CD4-positive, CD25-positive, alpha-beta regulatory T cell (primary cell): Measurements from ENCODE around the gene PCNT. TPM values are rescaled to one million over a fixed set of nuclear protein-coding genes. Genes with fewer than 3 reads are reported as not detected.
A peak's percentile ranks its signal among the peaks of the same experiment; 100 is the strongest.
"Not testable (repeated sequence)": the region's sequence is repeated elsewhere in the genome, so short reads cannot be mapped to it uniquely, and the experiment has no call there.

Experiments
- ATAC-seq, 2 donors: fragments of 150-1000 bp; cut with Tn5 transposase; one replicate each; pipeline ENCODE4 v1.10.0; 2021; ENCODE audit warnings: low read depth in 2 of 2, moderate number of reproducible peaks in 2 of 2, moderate library complexity in 1 of 2
- DNase-seq, 3 donors: peaks; one replicate each; pipeline versions ENCODE4 v3.0.0 to v3.0.0-alpha.2; 2012 to 2022; ENCODE audit warnings: mixed read lengths in 1 of 3
- H3K27ac ChIP-seq: one replicate; pipeline ENCODE4 v1.7.0; 2013; ENCODE audit warnings: mild to moderate bottlenecking, low read length; ENCODE audit not compliant: insufficient read depth, poor library complexity, severe bottlenecking
- H3K27me3 ChIP-seq: one replicate; pipeline ENCODE4 v1.7.0; 2013; ENCODE audit warnings: low read length; ENCODE audit not compliant: control insufficient read depth, insufficient read depth
- H3K36me3 ChIP-seq: one replicate; pipeline ENCODE4 v1.7.0; 2013; ENCODE audit warnings: mild to moderate bottlenecking, low read length, moderate library complexity; ENCODE audit not compliant: control insufficient read depth, insufficient read depth
- H3K4me1 ChIP-seq: 2 replicates; pipeline ENCODE4 v1.7.0; 2013; ENCODE audit warnings: mild to moderate bottlenecking, low read length; ENCODE audit not compliant: insufficient read depth, control insufficient read depth, poor library complexity, severe bottlenecking
- H3K4me3 ChIP-seq: one replicate; pipeline ENCODE4 v1.7.0; 2013; ENCODE audit warnings: low read depth, mild to moderate bottlenecking, low read length, moderate library complexity
- H3K9me3 ChIP-seq, 2 experiments: 1 replicate in 1 of 2; 2 replicates in 1 of 2; pipeline ENCODE4 v1.7.0; 2013; ENCODE audit warnings: low read length in 2 of 2, mild to moderate bottlenecking in 1 of 2, moderate library complexity in 1 of 2; ENCODE audit not compliant: control insufficient read depth in 2 of 2
- H3K27ac Mint-ChIP-seq, 3 donors: one replicate each; pipeline ENCODE4 v1.8.0; 2020 to 2022; ENCODE audit warnings: mild to moderate bottlenecking in 3 of 3, mixed read lengths in 3 of 3, moderate library complexity in 2 of 3
- H3K27me3 Mint-ChIP-seq: one replicate; pipeline ENCODE4 v1.8.0; 2022; ENCODE audit warnings: mild to moderate bottlenecking, mixed read lengths
- H3K36me3 Mint-ChIP-seq: one replicate; pipeline ENCODE4 v1.8.0; 2020; ENCODE audit warnings: mixed read lengths
- H3K4me1 Mint-ChIP-seq, 4 donors: one replicate each; pipeline ENCODE4 v1.8.0; 2020 to 2022; ENCODE audit warnings: mixed read lengths in 4 of 4, mild to moderate bottlenecking in 1 of 4
- H3K4me3 Mint-ChIP-seq, 4 donors: one replicate each; pipeline ENCODE4 v1.8.0; 2020 to 2022; ENCODE audit warnings: mild to moderate bottlenecking in 4 of 4, mixed read lengths in 4 of 4, moderate library complexity in 3 of 4
- H3K9me3 Mint-ChIP-seq, 7 donors: one replicate each; pipeline ENCODE4 v1.8.0; 2020 to 2022; ENCODE audit warnings: mixed read lengths in 7 of 7, mild to moderate bottlenecking in 3 of 7, moderate library complexity in 2 of 7
- polyA plus RNA-seq, 4 donors: library from polyadenylated mRNA; unstranded; fragments of 300-500 nt; fragmentation: Illumina TruSeq; gene quantifications; one replicate each; pipeline ENCODE4 v1.2.3, GENCODE V29; 2021
- total RNA-seq: library from RNA; stranded (reverse); gene quantifications from one replicate; pipeline ENCODE4 v1.2.3, GENCODE V29; 2022

Gene PCNT
- total and polyA plus RNA-seq, 5 donors from 2014 or later: 5.3 to 64.5 (median 10.5) TPM

DNA sequence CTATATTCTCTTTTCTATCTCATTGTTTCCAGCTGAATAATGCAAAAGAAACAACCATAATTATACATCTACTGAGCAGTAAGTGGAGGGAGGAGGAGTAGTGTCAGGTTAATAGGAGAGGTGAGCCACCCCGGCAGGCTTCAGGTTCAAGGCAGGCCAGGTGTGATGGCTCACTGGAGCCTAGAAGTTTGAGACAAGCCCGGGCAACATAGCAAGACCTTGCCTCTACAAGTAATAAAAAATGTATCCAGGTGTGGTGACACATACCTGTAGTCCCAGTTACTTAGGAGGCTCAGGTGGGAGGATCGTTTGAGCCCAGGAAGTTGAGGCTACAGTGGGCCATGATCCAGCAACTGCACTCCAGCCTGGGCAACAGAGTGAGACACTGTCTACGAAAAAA lies 132.8 kb downstream of the PCNT start:
- no peaks in the 10 kb centered on the region for H3K27me3 Mint-ChIP-seq
- H3K4me3 Mint-ChIP-seq: peak overlapping the region; percentile 85 to 97 (median 94)
- H3K9me3 ChIP-seq: no peaks in the 10 kb centered on the region
- no peaks in the 10 kb centered on the region for H3K9me3 Mint-ChIP-seq
- DNase-seq: no peak
- H3K4me1 Mint-ChIP-seq: peaks cover 17 to 61% (median 43%) of the 10 kb centered on the region in 4 donors
- H3K27me3 ChIP-seq: no peaks in the 10 kb centered on the region
- peaks cover 35% of the 10 kb centered on the region for H3K4me1 ChIP-seq
- peak overlapping the region; percentile 38 to 93 (median 69) for H3K27ac Mint-ChIP-seq
- H3K36me3 Mint-ChIP-seq: no peaks in the 10 kb centered on the region
- H3K27ac ChIP-seq: peak overlapping the region; percentile 30
- no peak overlapping the region for H3K4me3 ChIP-seq
- peaks cover 10% of the 10 kb centered on the region for H3K36me3 ChIP-seq
- ATAC-seq: no peak

GRCh38 chr21:46457801-46458314 lies 133.9 kb downstream of the PCNT start:
- ATAC-seq (no peak), DNase-seq (peak in 2 of 3 donors; percentile 15 to 54)
- peak overlapping the region; percentile 85 to 97 (median 94) for H3K4me3 Mint-ChIP-seq
- peak overlapping the region; percentile 91 to 93 (median 92) for H3K27ac Mint-ChIP-seq
- Histone ChIP-seq H3K9me3 (no peaks in the 10 kb centered on the region), H3K4me3 (peak overlapping the region; percentile 72), H3K27me3 (no peaks in the 10 kb centered on the region), H3K36me3 (peaks cover 15% of the 10 kb centered on the region), H3K4me1 (peaks cover 35% of the 10 kb centered on the region), H3K27ac (peak overlapping the region; percentile 85)
- no peaks in the 10 kb centered on the region for H3K36me3 Mint-ChIP-seq
- peaks cover 17 to 65% (median 47%) of the 10 kb centered on the region in 4 donors for H3K4me1 Mint-ChIP-seq
- H3K9me3 Mint-ChIP-seq: no peaks in the 10 kb centered on the region
- H3K27me3 Mint-ChIP-seq: no peaks in the 10 kb centered on the region

DNA sequence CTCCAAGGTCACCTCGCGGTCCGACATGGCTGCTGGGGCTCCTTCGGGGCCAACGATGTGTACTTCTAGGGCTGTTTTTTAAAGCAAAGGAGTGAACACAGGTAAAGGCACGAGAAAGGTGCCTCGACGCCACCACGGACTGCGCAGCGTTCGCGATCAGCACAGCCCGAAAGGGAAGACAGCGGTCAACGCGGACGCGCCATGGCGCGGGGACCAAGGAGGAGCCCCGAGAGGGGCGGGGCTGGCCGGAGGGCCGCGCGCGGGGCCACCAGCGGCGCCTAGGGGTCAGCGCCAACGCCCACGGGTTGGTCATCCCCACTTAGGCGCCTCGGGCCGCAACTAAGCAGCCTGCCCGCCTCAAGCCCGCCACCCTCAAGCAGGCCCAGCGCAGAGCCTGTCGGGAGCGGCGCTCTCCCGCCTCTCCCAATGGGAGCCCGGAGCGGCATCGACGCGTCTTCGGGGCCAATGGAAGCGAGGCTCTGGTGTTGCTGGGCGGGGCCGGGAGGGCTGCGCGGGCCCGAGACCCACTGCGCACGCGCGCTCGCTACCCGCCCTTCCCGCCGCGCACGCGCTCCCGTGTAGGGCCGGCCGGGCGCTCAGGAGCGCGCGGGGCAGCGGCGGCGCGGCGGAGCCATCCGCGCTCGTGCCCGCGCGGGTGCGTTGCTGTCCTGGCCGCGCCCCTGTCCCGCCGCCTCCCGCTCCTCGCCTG lies 134.5 kb downstream of the PCNT start, which contains the start of gene DIP2A:
DIP2A (plus strand) TSS at position 577 of the 709 bp plus-strand sequence. CDS start 241 bp downstream, outside the sequence.
- no peaks in the 10 kb centered on the region for H3K27me3 Mint-ChIP-seq
- no peaks in the 10 kb centered on the region for H3K36me3 Mint-ChIP-seq
- Histone ChIP-seq H3K36me3 (peaks cover 20% of the 10 kb centered on the region), H3K9me3 (no peaks in the 10 kb centered on the region), H3K27me3 (no peaks in the 10 kb centered on the region), H3K4me1 (peaks cover 35% of the 10 kb centered on the region), H3K27ac (peak within 1 kb of the TSS; percentile 85), H3K4me3 (peak within 1 kb of the TSS; percentile 72)
- DNase-seq: peak; percentile 91 to 97 (median 96)
- H3K27ac Mint-ChIP-seq: peak within 1 kb of the TSS; percentile 91 to 93 (median 93)
- H3K4me1 Mint-ChIP-seq: peaks cover 17 to 64% (median 44%) of the 10 kb centered on the region in 4 donors
- peak within 1 kb of the TSS; percentile 91 to 98 (median 96) for H3K4me3 Mint-ChIP-seq
- ATAC-seq: peak; percentile 96 to 97
- no peaks in the 10 kb centered on the region for H3K9me3 Mint-ChIP-seq

DNA sequence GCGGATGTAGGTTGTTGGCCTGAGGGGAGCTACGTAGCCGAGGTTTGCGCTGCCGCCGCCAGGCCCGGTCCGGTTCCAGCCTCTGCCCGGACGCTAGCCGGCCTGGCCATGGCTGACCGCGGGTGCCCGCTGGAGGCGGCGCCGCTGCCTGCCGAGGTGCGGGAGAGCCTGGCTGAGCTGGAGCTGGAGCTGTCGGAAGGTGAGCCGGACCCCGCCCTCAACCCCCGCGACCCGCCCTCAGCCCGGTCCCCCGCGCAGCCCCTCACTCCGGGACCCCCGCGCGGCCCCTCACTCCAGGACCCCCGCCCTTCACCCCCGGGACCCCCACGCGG lies 135.0 kb downstream of the PCNT start:
- Histone ChIP-seq H3K4me3 (no peak overlapping the region), H3K36me3 (peaks cover 20% of the 10 kb centered on the region), H3K27me3 (no peaks in the 10 kb centered on the region), H3K9me3 (no peaks in the 10 kb centered on the region), H3K27ac (peak overlapping the region; percentile 75), H3K4me1 (peaks cover 35% of the 10 kb centered on the region)
- no peaks in the 10 kb centered on the region for H3K36me3 Mint-ChIP-seq
- no peaks in the 10 kb centered on the region for H3K27me3 Mint-ChIP-seq
- peaks cover 17 to 64% (median 43%) of the 10 kb centered on the region in 4 donors for H3K4me1 Mint-ChIP-seq
- ATAC-seq (no peak), DNase-seq (no peak)
- H3K4me3 Mint-ChIP-seq: peak overlapping the region; percentile 85 to 97 (median 88)
- peak overlapping the region in 1 of 3 donors; percentile 80 for H3K27ac Mint-ChIP-seq
- H3K9me3 Mint-ChIP-seq: no peaks in the 10 kb centered on the region

DNA sequence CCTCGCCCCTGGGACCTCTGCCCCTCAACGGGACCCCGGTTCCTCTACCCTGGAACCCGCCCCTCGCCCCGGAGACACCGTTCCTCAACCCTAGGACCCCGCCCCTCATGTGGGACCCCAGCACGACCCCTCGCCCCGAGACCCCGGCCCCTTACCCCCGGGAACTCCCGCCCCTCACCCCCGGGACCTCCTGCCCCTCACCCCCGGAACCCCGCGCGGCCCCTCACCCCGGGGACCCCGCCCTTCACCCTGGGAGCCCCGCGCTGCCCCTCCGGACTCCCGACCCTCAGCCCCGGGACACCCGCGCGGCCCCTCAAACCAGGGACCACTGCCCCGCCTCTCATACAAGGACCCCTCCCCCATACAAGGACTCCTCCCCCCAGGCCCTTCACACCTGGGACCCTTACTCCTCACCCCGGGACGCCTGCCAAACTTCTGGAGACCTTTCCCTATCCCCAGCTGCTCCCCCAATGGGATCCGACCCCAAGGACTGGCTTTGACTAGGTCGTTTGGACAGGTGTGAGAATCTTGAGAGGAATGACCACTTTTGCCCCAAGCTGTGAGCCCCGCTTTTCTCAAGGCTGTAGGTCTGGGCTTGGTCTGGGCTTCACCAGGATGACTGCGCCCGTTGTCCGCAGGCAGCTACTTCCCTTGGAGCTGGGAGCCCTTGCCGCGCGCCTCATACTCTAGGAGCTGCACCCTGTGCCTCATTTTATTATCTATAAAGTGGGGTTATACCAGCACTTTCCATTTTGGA lies 135.6 kb downstream of the PCNT start:
- peaks cover 22% of the 10 kb centered on the region for H3K36me3 ChIP-seq
- Mint-ChIP-seq H3K4me3 (peak overlapping the region; percentile 91 to 98 (median 96)), H3K36me3 (peaks cover 3% of the 10 kb centered on the region), H3K9me3 (no peaks in the 10 kb centered on the region), H3K27me3 (no peaks in the 10 kb centered on the region), H3K4me1 (peaks cover 21 to 67% (median 40%) of the 10 kb centered on the region in 4 donors), H3K27ac (peak overlapping the region; percentile 71 to 93 (median 91))
- peaks cover 35% of the 10 kb centered on the region for H3K4me1 ChIP-seq
- no peaks in the 10 kb centered on the region for H3K27me3 ChIP-seq
- peak in 2 of 3 donors; percentile 7 to 17 for DNase-seq
- ATAC-seq: no peak
- H3K27ac ChIP-seq: peak overlapping the region; percentile 75
- peak overlapping the region; percentile 68 for H3K4me3 ChIP-seq
- H3K9me3 ChIP-seq: no peaks in the 10 kb centered on the region

DNA sequence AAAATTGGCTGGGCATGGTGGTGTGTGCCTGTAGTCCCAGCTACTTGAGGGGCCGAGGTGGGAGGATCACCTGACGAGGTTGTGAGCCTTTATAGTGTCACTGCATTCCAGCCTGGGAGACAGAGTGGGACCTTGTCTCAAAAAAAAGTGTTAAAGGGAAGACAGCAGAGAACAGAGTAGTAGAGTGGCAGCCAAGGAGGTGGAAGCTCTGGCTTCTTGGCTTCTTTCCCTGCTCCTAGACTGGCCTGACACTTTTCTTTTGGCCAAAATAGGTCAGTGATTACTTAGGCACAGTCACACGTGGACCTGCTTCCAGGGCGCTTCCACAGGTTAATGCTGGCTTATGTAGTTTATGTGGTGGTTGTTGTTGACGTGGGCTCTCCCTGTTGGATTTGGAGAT lies 138.0 kb downstream of the PCNT start:
- peak overlapping the region in 2 of 4 donors; percentile 72 to 79 for H3K4me3 Mint-ChIP-seq
- Histone ChIP-seq H3K4me3 (no peak overlapping the region), H3K9me3 (no peaks in the 10 kb centered on the region), H3K36me3 (peaks cover 15% of the 10 kb centered on the region), H3K4me1 (peaks cover 28% of the 10 kb centered on the region), H3K27me3 (no peaks in the 10 kb centered on the region), H3K27ac (no peak overlapping the region)
- no peak for ATAC-seq
- DNase-seq: no peak
- H3K4me1 Mint-ChIP-seq: peaks cover 17 to 51% (median 32%) of the 10 kb centered on the region in 4 donors
- H3K9me3 Mint-ChIP-seq: no peaks in the 10 kb centered on the region
- no peaks in the 10 kb centered on the region for H3K27me3 Mint-ChIP-seq
- H3K27ac Mint-ChIP-seq: peak overlapping the region in 2 of 3 donors; percentile 4 to 65
- H3K36me3 Mint-ChIP-seq: peaks cover 6% of the 10 kb centered on the region

DNA sequence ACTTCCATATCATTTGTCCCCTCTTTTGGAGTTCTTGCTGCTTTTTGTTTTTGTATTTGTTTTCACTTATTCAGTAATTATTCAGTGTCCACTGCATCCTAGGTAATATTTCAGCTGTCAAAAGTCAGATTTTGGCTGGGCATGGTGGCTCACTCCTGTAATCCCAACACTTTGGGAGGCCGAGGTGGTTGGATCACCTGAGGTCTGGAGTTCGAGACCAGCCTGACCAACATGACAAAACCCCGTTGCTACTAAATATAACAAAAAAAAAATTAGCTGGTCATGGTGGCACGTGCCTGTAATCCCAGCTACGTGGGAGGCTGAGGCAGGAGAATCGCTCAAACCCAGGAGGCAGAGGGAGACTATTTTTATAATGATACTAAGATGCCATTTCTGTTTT lies 141.2 kb downstream of the PCNT start:
- not testable (repeated sequence) for H3K9me3 ChIP-seq, H3K27ac Mint-ChIP-seq, H3K27me3 Mint-ChIP-seq, H3K4me3 Mint-ChIP-seq, H3K27ac ChIP-seq, ATAC-seq, H3K27me3 ChIP-seq, DNase-seq, H3K9me3 Mint-ChIP-seq, H3K4me1 ChIP-seq, H3K4me3 ChIP-seq
- peaks cover 23% of the 10 kb centered on the region for H3K36me3 ChIP-seq
- Mint-ChIP-seq H3K36me3 (peaks cover 17% of the 10 kb centered on the region), H3K4me1 (peaks cover 13 to 52% (median 34%) of the 10 kb centered on the region in 4 donors)
